Immature natural killer cell (primary cell): ENCODE measurements around the gene PRAC1. TPM values are rescaled to one million over a fixed set of nuclear protein-coding genes. Genes with fewer than 3 reads are reported as not detected.

ENCODE experiments used
- DNase-seq, 3 donors: peaks; one replicate each; pipeline ENCODE4 v3.0.0; 2022; ENCODE audit warnings: mixed read lengths in 1 of 3
- H3K27ac Mint-ChIP-seq, 6 donors: one replicate each; pipeline ENCODE4 v1.8.0; 2020; ENCODE audit warnings: mixed read lengths in 6 of 6, mild to moderate bottlenecking in 5 of 6, inconsistent platforms in 4 of 6, moderate library complexity in 3 of 6
- H3K27me3 Mint-ChIP-seq, 3 donors: one replicate each; pipeline ENCODE4 v1.8.0; 2020 to 2021; ENCODE audit warnings: low read depth in 3 of 3, mild to moderate bottlenecking in 3 of 3, mixed read lengths in 3 of 3, moderate library complexity in 3 of 3, inconsistent platforms in 1 of 3
- H3K36me3 Mint-ChIP-seq, 3 donors: one replicate each; pipeline ENCODE4 v1.8.0; 2020; ENCODE audit warnings: mixed read lengths in 3 of 3, inconsistent platforms in 2 of 3, mild to moderate bottlenecking in 2 of 3
- H3K4me1 Mint-ChIP-seq, 2 donors: one replicate each; pipeline ENCODE4 v1.8.0; 2020; ENCODE audit warnings: inconsistent platforms in 2 of 2, mild to moderate bottlenecking in 2 of 2, mixed read lengths in 2 of 2, moderate library complexity in 1 of 2
- H3K4me3 Mint-ChIP-seq, 5 donors: one replicate each; pipeline ENCODE4 v1.8.0; 2020; ENCODE audit warnings: mild to moderate bottlenecking in 5 of 5, mixed read lengths in 5 of 5, inconsistent platforms in 3 of 5, moderate library complexity in 3 of 5
- H3K9me3 Mint-ChIP-seq, 6 donors: one replicate each; pipeline ENCODE4 v1.8.0; 2020; ENCODE audit warnings: mild to moderate bottlenecking in 6 of 6, mixed read lengths in 6 of 6, inconsistent platforms in 4 of 6, moderate library complexity in 3 of 6
- polyA plus RNA-seq, 3 donors: library from polyadenylated mRNA; unstranded; fragments of 300-500 nt; fragmentation: Illumina TruSeq; gene quantifications; one replicate each; pipeline ENCODE4 v1.2.3, GENCODE V29; 2021

PRAC1 gene
- polyA plus RNA-seq, 3 donors from 2014 or later = not detected

DNA sequence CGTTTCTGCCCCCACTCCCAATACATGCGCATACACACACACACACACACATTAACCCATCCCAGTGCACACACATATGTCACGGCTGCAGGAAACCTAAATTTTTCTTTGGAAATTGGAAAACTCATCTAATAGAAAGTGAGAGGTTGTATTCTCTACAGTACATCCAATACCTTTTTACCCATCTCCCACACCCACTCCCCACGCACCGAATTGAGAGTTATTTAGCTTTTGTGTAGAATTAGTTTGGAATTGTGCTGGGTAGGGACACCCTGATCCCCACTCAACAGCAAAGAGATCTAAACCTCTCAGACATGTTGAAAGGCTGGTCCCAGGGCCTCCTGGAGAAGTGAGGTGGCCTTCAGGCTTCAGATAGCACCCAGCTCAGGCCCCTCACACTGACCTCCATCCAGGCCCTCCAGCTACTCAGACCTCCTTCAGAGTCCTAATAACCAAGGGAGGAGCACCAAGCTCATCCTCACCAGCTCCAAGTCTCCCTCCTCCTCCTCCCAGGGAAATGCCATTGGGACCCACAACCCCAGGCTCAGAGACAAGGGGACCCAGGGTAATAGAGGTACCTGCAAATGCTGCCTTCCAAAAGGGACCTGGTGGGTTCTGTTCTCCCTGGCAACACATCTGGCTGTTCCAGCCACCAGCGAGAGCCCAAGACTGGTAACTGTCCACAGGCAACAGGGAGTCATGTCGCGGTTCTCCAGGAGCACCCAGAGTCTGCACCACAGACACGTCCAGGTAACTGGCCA, 5.3 kb upstream of the PRAC1 start:
- peaks cover 59 to 87% (median 72%) of the 10 kb centered on the region in 3 donors for H3K27me3 Mint-ChIP-seq
- H3K4me3 Mint-ChIP-seq = peak overlapping the region in 3 of 5 donors; percentile 3 to 78 (median 33)
- peaks cover 0 to 4% (median 0%) of the 10 kb centered on the region in 6 donors for H3K9me3 Mint-ChIP-seq
- H3K4me1 Mint-ChIP-seq = peaks cover 29 to 32% of the 10 kb centered on the region in 2 donors
- H3K36me3 Mint-ChIP-seq = peaks cover 0 to 3% (median 0%) of the 10 kb centered on the region in 3 donors
- DNase-seq = no peak
- no peak overlapping the region for H3K27ac Mint-ChIP-seq

DNA sequence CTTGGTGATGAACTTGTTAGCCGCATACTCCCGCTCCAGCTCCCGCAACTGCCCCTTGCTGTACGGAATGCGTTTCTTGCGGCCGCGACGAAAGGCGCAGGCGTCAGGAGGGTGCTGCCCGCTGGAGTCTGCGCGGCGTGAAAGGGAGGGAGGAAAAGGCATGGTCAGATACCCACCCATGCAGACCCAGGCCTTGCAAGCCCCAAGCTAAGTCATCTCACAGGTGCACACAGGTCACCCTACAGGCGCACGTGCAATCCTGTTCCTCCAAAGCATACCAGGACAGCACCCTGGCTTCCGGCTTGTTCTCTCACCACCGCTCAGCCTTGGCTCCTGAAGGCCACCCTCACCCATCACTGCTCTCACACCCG, 4.6 kb upstream of the PRAC1 start:
- no peak overlapping the region for H3K27ac Mint-ChIP-seq
- DNase-seq = no peak
- peaks cover 0 to 3% (median 0%) of the 10 kb centered on the region in 3 donors for H3K36me3 Mint-ChIP-seq
- peaks cover 30 to 32% of the 10 kb centered on the region in 2 donors for H3K4me1 Mint-ChIP-seq
- peak overlapping the region in 1 of 5 donors; percentile 12 for H3K4me3 Mint-ChIP-seq
- H3K27me3 Mint-ChIP-seq = peaks cover 55 to 88% (median 73%) of the 10 kb centered on the region in 3 donors
- peaks cover 0 to 4% (median 0%) of the 10 kb centered on the region in 6 donors for H3K9me3 Mint-ChIP-seq

DNA sequence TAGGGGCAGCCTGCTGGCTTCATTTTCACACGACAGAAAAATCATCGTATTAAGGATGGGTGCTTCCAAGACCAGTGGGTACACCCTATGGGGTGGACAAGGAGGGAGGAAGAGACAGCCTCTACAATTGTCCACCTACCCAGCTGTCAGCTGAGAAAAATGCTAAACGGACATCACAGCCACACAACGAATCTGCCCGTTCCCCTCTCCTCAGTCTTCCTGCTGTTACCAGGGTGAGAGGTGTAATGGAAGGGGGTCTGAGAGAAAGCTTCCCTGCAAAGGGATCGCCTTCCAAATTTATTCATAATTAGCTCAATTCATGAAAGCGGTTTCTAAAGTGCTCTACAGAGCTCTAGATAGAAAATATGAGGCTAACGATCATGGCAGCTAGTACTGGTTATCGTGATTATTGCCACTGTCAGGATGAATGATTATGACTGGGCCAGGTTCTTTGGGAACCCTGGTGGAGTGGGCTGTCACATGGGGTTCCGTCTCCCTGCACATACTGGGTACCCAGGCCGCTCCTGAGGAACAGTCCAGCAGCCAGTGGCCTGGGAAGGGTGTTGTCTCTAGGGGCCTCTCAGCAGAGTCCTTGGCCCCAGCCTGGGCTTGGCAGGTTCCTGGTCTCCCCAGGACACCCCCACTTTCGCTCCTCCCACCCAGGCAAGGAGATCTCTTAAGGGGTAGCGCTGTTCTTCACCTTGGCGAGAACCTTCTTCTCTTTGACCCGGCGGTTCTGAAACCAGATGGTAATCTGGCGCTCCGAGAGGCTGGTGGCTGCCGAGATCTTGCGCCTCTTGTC, 4.0 kb upstream of the PRAC1 start:
- H3K9me3 Mint-ChIP-seq = peaks cover 0 to 4% (median 0%) of the 10 kb centered on the region in 6 donors
- no peak for DNase-seq
- H3K4me1 Mint-ChIP-seq = peaks cover 30 to 32% of the 10 kb centered on the region in 2 donors
- peak overlapping the region in 2 of 5 donors; percentile 21 to 30 for H3K4me3 Mint-ChIP-seq
- peaks cover 54 to 84% (median 74%) of the 10 kb centered on the region in 3 donors for H3K27me3 Mint-ChIP-seq
- peaks cover 0 to 3% (median 0%) of the 10 kb centered on the region in 3 donors for H3K36me3 Mint-ChIP-seq
- H3K27ac Mint-ChIP-seq = no peak overlapping the region

DNA sequence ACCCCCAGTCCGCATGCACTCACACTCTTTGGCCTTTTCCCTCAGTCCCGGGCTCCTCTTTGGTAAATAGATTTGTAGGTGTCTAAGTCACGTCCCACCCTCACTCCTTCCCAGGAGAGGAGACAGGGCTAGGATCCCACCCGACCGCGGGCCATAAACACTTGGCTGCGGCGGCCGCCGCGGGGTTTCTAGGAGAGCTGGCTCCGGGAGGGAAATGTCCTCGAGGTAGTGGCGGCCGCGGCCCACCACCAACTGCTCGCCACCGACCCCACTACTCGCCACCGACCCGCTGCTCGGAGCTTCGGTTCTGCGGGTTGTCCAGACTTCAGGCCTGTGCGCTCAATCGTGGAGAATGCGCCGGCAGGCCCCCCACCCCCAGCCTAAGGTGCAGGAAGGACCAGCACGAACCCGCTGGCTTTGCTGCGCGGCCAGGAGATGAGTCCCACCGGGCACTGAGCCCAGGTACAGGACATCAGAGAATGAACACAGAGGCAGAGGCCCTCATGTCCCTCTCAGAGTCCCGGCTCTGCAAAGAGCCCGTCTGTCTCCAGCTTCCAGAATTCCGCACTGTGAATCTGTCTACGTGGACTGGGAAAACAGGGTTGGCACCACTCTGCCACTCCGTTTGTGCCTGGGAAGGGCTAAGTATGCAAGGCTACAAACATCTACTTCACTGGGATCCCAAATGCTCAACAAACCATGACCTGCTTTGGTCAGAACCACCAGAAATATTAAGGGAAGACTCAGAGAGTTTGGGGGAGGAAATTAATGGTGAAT, 3.2 kb upstream of the PRAC1 start:
- Mint-ChIP-seq H3K9me3 (peaks cover 0 to 4% (median 0%) of the 10 kb centered on the region in 6 donors), H3K27ac (no peak overlapping the region), H3K4me3 (peak overlapping the region in 3 of 5 donors; percentile 52 to 67 (median 63)), H3K4me1 (peaks cover 30 to 32% of the 10 kb centered on the region in 2 donors), H3K36me3 (peaks cover 0 to 3% (median 0%) of the 10 kb centered on the region in 3 donors), H3K27me3 (peaks cover 56 to 84% (median 77%) of the 10 kb centered on the region in 3 donors)
- no peak for DNase-seq

DNA sequence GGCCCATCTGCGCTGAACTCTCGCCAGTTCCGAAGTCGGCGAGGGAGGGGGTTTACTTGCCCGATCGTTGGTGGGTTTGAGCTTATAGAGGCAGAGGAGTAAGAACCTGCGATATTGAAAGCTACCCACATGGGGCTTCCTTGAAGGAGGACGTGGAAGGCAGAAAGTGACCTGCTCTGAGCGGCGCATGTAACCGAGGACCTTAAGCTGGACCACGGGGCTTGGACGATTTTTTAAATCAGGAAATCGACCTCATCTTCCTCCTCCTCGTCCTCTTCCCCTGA, 2.6 kb upstream of the PRAC1 start:
- no peaks in the 10 kb centered on the region for H3K36me3 Mint-ChIP-seq
- no peak for DNase-seq
- peak overlapping the region in 3 of 5 donors; percentile 52 to 67 (median 63) for H3K4me3 Mint-ChIP-seq
- H3K27me3 Mint-ChIP-seq = peaks cover 57 to 84% (median 79%) of the 10 kb centered on the region in 3 donors
- peaks cover 0 to 4% (median 0%) of the 10 kb centered on the region in 6 donors for H3K9me3 Mint-ChIP-seq
- peaks cover 33 to 37% of the 10 kb centered on the region in 2 donors for H3K4me1 Mint-ChIP-seq
- no peak overlapping the region for H3K27ac Mint-ChIP-seq

- Mint-ChIP-seq H3K27ac (no peak overlapping the region), H3K27me3 (peaks cover 55 to 82% (median 82%) of the 10 kb centered on the region in 3 donors), H3K9me3 (peaks cover 0 to 4% (median 0%) of the 10 kb centered on the region in 6 donors), H3K4me3 (peak overlapping the region; percentile 74 to 86 (median 78)), H3K4me1 (peaks cover 33 to 37% of the 10 kb centered on the region in 2 donors), H3K36me3 (no peaks in the 10 kb centered on the region)
- DNase-seq = peak; percentile 61 to 68 (median 64)
Observed at GRCh38 chr17:48724251-48725003, 2.1 kb upstream of the PRAC1 start.

GRCh38 chr17:48723423-48724250, 1.3 kb upstream of the PRAC1 start:
- DNase-seq = no peak
- H3K4me3 Mint-ChIP-seq = peak overlapping the region; percentile 60 to 86 (median 78)
- peaks cover 0 to 4% (median 0%) of the 10 kb centered on the region in 6 donors for H3K9me3 Mint-ChIP-seq
- H3K27me3 Mint-ChIP-seq = peaks cover 53 to 85% (median 83%) of the 10 kb centered on the region in 3 donors
- H3K4me1 Mint-ChIP-seq = peaks cover 32 to 40% of the 10 kb centered on the region in 2 donors
- no peaks in the 10 kb centered on the region for H3K36me3 Mint-ChIP-seq
- H3K27ac Mint-ChIP-seq = no peak overlapping the region

GRCh38 chr17:48722915-48723422, 651 bp upstream of the PRAC1 start, which contains the start of gene PRAC2:
TSS of gene PRAC2 (plus strand) at chr17:48723185. CDS start at chr17:48724411, 1,226 bp downstream.
- H3K4me1 Mint-ChIP-seq = peaks cover 36 to 45% of the 10 kb centered on the region in 2 donors

DNA sequence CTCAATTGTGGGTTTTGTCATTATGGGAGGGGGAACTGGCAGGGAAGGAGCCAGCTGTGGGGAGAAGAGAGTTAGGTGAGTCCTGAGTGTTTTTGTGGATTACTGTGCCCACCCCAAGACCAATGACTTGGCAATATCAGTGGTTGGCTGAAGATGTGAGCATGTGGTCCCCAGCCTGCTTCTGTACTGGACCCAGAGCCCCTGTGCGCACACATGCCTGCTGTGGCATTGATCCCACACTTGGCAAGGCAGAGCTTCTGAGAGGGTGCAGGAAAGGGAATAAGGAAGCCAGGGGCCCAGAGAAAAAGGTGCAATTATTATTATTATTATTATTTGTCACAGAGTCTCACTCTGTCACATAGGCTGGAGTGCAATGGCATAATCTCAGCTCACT, 1.3 kb downstream of the PRAC1 start:
- Mint-ChIP-seq H3K27ac (no peak overlapping the region), H3K4me3 (peak overlapping the region in 1 of 5 donors; percentile 65), H3K27me3 (peaks cover 51 to 84% (median 77%) of the 10 kb centered on the region in 3 donors), H3K4me1 (peaks cover 36 to 51% of the 10 kb centered on the region in 2 donors), H3K9me3 (peaks cover 0 to 4% (median 0%) of the 10 kb centered on the region in 6 donors), H3K36me3 (peaks cover 0 to 3% (median 0%) of the 10 kb centered on the region in 3 donors)
- DNase-seq = no peak

More at GRCh38 chr17:48722915-48723422, 651 bp upstream of the PRAC1 start, which contains the start of gene PRAC2:
- no peak for DNase-seq
- H3K9me3 Mint-ChIP-seq = peaks cover 0 to 6% (median 0%) of the 10 kb centered on the region in 6 donors
- H3K4me3 Mint-ChIP-seq = peak within 1 kb of the TSS; percentile 60 to 86 (median 78)
- peaks cover 0 to 3% (median 0%) of the 10 kb centered on the region in 3 donors for H3K36me3 Mint-ChIP-seq
- no peak within 1 kb of the TSS for H3K27ac Mint-ChIP-seq
- peaks cover 57 to 90% (median 85%) of the 10 kb centered on the region in 3 donors for H3K27me3 Mint-ChIP-seq

GRCh38 chr17:48720266-48721008, 1.9 kb downstream of the PRAC1 start:
- Mint-ChIP-seq H3K9me3 (peaks cover 0 to 2% (median 0%) of the 10 kb centered on the region in 6 donors), H3K27me3 (peaks cover 48 to 79% (median 73%) of the 10 kb centered on the region in 3 donors), H3K4me3 (peak overlapping the region in 4 of 5 donors; percentile 16 to 65 (median 36)), H3K4me1 (peaks cover 36 to 51% of the 10 kb centered on the region in 2 donors), H3K36me3 (peaks cover 0 to 3% (median 0%) of the 10 kb centered on the region in 3 donors), H3K27ac (peak overlapping the region in 2 of 6 donors; percentile 28)
- DNase-seq = no peak

DNA sequence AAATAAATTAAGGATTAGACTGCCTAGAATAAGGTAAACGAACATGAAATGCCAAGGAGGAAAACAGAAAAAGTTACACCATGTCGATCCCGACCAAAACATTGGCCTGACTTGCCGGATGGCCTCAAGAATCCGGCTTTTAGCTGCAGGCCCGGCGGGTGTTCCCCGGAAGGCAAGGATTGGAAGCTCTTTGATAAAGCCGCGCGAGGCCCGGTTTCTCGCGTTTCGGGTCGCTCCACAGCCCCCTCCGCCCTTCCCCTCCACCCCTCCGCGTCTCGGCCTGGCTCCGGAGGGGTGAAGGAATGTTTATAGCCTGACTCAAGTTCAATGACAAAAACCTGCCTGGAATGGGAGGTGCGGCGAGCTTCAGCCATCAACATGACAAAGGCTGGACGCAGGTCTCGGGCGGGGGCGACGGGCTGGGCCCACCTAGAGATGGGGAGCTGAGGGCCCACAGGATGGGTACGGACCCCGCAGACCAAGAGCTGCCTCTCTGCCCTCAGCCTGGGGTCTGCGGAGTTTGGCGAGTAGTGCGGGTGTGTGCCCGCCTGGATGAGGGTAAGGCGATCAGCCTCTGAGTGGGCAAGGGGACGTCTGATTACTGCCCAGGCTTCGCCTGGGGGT, 2.6 kb downstream of the PRAC1 start:
- H3K27me3 Mint-ChIP-seq = peaks cover 46 to 73% (median 69%) of the 10 kb centered on the region in 3 donors
- H3K9me3 Mint-ChIP-seq = peaks cover 0 to 2% (median 0%) of the 10 kb centered on the region in 6 donors
- peaks cover 0 to 3% (median 0%) of the 10 kb centered on the region in 3 donors for H3K36me3 Mint-ChIP-seq
- peaks cover 31 to 44% of the 10 kb centered on the region in 2 donors for H3K4me1 Mint-ChIP-seq
- H3K4me3 Mint-ChIP-seq = peak overlapping the region in 1 of 5 donors; percentile 51
- no peak for DNase-seq
- peak overlapping the region in 1 of 6 donors; percentile 28 for H3K27ac Mint-ChIP-seq
